Psoas muscle (tissue), 8 donors: ENCODE results near the gene PSMD2. TPM values are rescaled to one million over a fixed set of nuclear protein-coding genes. Genes with fewer than 3 reads are reported as not detected.

Experiments used
- ATAC-seq, 4 donors: fragments of 200-7000 bp; cut with Tn5 transposase; one replicate each; pipeline ENCODE4 v1.9.1; 2020; ENCODE audit warnings: moderate library complexity in 3 of 4, mild to moderate bottlenecking in 2 of 4
- DNase-seq, 2 donors: peaks; one replicate each; pipeline ENCODE4 v3.0.0-alpha.2; 2020
- H3K27ac ChIP-seq: fragments of 200-600 bp; one replicate; pipeline ENCODE4 v1.8.0; 2022
- H3K27me3 ChIP-seq, 3 donors: fragments of 200-600 bp in 1 of 3; one replicate each; pipeline versions ENCODE4 v1.6.1 to v1.8.0; 2013 to 2022; ENCODE audit warnings: low read length in 2 of 3, mild to moderate bottlenecking in 2 of 3, moderate library complexity in 1 of 3; ENCODE audit not compliant: insufficient read depth in 3 of 3
- H3K36me3 ChIP-seq, 2 donors: fragments of 200-600 bp in 1 of 2; one replicate each; pipeline versions ENCODE4 v1.6.1 to v1.8.0; 2013 to 2022; ENCODE audit warnings: low read depth in 1 of 2, mild to moderate bottlenecking in 1 of 2, moderate library complexity in 1 of 2; ENCODE audit not compliant: insufficient read depth in 1 of 2
- H3K4me1 ChIP-seq: fragments of 200-600 bp; one replicate; pipeline ENCODE4 v1.8.0; 2022
- H3K4me3 ChIP-seq: fragments of 200-600 bp; one replicate; pipeline ENCODE4 v1.8.0; 2022; ENCODE audit warnings: mild to moderate bottlenecking
- H3K9me3 ChIP-seq: fragments of 200-600 bp; one replicate; pipeline ENCODE4 v1.8.0; 2022
- WGBS, 3 donors: extraction: QIAGEN DNeasy Blood & Tissue Kit; methylation state at CpG; one replicate each; pipeline versions ENCODE4 v1.1.6 to v1.1.7; 2013; 5-methylcytosine and 5-hydroxymethylcytosine counted together
- intact Hi-C, 2 donors: fragments of 100-400 bp; cut with DNase I; formaldehyde crosslinking; loops; one replicate each; pipeline versions ENCODE4 v1.11.0 to v1.14.2; 2022
- polyA plus RNA-seq, 3 donors: library from polyadenylated mRNA; stranded (reverse); fragments of 200-250 nt; gene quantifications; one replicate each; pipeline ENCODE4 v1.2.3, GENCODE V29; 2013
- total RNA-seq, 4 donors: library from RNA; stranded (reverse); fragmentation: NEBNext Ultra II Directional in 2 of 4; extraction: Animal tissue kit (Norgen Biotek cat#: 25700) in 2 of 4; gene quantifications; one replicate each; pipeline versions ENCODE4 v1.2.1 to v1.2.4, GENCODE V29; 2021 to 2023
- TF ChIP-seq, protein P1 (sequence below): fragments of 200-600 bp; IDR thresholded peaks from one replicate; pipeline ENCODE4 v1.8.0; 2022; ENCODE audit warnings: antibody characterized with exemption
- donor health status: healthy with polysubstance abuse.
- donor health status: DM: no; HTN: no; CAD: no; lungs with moderate emphysema.
- donor health status: Bipolar disorder and iron deficiency.
- donor health status: healthy.
- donor health status: DM: yes; HTN: yes; CAD: no.
- donor health status: DM: no; HTN: no; CAD: no.
- donor health status: DM: no; HTN: no; CAD: no.
- donor health status: DM: yes; HTN: yes; CAD: no.

Gene PSMD2
- total and polyA plus RNA-seq, 7 donors, result 338 to 898 (median 430) TPM

DNA sequence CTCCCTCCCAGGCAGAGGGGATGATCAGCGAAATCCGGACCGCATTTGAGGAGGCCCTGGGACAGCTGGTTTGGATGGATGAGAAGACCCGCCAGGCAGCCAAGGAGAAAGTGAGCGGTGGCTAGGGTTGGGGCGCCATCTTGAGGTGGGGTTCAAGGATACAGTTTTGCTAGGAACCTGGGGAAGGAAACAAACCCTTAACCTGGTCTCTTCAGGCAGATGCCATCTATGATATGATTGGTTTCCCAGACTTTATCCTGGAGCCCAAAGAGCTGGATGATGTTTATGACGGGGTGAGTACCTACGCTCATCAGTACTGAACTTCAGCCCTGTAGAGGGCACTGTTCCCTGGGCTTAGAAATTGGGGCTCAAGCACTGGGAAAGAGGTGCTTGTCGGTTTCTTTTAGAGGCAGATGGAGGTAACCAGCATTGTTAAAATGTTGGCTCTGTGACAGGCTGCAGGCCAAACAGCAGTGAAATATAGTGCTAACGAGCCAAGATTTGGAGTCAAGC lies 9.6 kb upstream of the PSMD2 start:
- WGBS, 3 donors, result 6 to 10% (median 8%) methylated on average over 10 of the region's 10 CpGs
- TF ChIP-seq, protein P1, sequence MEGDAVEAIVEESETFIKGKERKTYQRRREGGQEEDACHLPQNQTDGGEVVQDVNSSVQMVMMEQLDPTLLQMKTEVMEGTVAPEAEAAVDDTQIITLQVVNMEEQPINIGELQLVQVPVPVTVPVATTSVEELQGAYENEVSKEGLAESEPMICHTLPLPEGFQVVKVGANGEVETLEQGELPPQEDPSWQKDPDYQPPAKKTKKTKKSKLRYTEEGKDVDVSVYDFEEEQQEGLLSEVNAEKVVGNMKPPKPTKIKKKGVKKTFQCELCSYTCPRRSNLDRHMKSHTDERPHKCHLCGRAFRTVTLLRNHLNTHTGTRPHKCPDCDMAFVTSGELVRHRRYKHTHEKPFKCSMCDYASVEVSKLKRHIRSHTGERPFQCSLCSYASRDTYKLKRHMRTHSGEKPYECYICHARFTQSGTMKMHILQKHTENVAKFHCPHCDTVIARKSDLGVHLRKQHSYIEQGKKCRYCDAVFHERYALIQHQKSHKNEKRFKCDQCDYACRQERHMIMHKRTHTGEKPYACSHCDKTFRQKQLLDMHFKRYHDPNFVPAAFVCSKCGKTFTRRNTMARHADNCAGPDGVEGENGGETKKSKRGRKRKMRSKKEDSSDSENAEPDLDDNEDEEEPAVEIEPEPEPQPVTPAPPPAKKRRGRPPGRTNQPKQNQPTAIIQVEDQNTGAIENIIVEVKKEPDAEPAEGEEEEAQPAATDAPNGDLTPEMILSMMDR, result peak; percentile 57
- ATAC-seq, result peak; percentile 65 to 88 (median 82)
- Histone ChIP-seq H3K4me3 (no peak overlapping the region), H3K4me1 (no peaks in the 10 kb centered on the region), H3K9me3 (no peaks in the 10 kb centered on the region), H3K36me3 (no peaks in the 10 kb centered on the region), H3K27me3 (no peaks in the 10 kb centered on the region), H3K27ac (no peak overlapping the region)
- intact Hi-C loops, result loop anchor here (2.0 to 10.0 kb wide), 2 partner anchors 61 to 395 kb away; partner anchors contain the start of gene VWA5B2 (in 1 of the 2)
- DNase-seq, result peak; percentile 45 to 71

DNA sequence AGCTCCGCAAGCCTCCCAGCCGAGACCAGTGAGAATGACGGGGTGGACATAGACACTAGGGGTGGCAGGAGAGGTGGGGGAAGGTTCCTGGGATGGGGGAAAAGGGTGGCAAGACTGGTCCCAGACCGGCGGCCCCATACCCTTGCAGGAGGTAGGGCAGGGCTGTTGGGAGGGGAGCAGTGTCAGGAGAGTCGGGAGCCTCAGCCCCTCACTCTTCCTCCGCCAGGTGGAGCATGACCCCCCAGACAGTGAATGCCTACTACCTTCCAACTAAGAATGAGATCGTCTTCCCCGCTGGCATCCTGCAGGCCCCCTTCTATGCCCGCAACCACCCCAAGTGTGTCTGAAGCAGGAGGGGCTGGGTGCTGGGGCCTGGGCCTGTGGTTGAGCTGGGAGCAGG lies 8.7 kb upstream of the PSMD2 start:
- Histone ChIP-seq H3K9me3 (no peaks in the 10 kb centered on the region), H3K36me3 (no peaks in the 10 kb centered on the region), H3K4me1 (no peaks in the 10 kb centered on the region), H3K27ac (no peak overlapping the region), H3K4me3 (no peak overlapping the region), H3K27me3 (no peaks in the 10 kb centered on the region)
- intact Hi-C loops, result loop anchor here in 1 of 2 donors (5.0 kb wide), 1 partner anchor 393 kb away; no protein-coding TSS in a partner anchor
- ATAC-seq (no peak), DNase-seq (no peak)
- 80 to 86% (median 83%) methylated on average over 10 of the region's 10 CpGs for WGBS, 3 donors
- TF ChIP-seq, protein P1, result no peak

DNA sequence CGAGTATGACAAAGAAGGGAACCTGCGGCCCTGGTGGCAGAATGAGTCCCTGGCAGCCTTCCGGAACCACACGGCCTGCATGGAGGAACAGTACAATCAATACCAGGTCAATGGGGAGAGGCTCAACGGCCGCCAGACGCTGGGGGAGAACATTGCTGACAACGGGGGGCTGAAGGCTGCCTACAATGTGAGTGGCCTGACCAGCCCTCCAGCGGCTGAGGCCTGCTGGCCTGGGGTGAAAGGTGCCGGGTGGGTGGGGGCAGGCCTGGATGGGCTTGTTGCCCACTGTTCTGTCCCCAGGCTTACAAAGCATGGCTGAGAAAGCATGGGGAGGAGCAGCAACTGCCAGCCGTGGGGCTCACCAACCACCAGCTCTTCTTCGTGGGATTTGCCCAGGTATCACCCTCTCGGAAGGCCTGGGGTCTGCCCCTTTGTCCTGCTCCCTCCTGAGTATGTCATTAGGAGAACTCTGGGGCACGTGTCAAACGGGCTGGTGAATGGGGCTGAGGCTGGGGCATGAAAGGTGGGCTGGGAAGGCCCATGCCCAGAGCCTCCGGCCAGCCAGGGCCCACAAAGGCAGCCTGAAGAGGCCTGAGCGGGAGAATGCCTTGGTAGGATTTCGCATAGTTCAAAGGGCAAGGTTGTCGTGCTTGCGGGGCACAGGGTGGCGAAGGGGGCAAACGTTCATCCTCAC lies 7.8 kb upstream of the PSMD2 start:
- DNase-seq, result no peak
- TF ChIP-seq, protein P1, result no peak
- H3K4me1 ChIP-seq, result no peaks in the 10 kb centered on the region
- WGBS, 3 donors, result 85 to 88% (median 86%) methylated on average over 22 of the region's 22 CpGs
- no peak overlapping the region for H3K27ac ChIP-seq
- intact Hi-C loops, result loop anchor here in 1 of 2 donors (5.0 kb wide), 1 partner anchor 394 kb away; no protein-coding TSS in a partner anchor
- H3K4me3 ChIP-seq, result no peak overlapping the region
- no peaks in the 10 kb centered on the region for H3K9me3 ChIP-seq
- no peak for ATAC-seq
- H3K27me3 ChIP-seq, result no peaks in the 10 kb centered on the region
- H3K36me3 ChIP-seq, result no peaks in the 10 kb centered on the region

DNA sequence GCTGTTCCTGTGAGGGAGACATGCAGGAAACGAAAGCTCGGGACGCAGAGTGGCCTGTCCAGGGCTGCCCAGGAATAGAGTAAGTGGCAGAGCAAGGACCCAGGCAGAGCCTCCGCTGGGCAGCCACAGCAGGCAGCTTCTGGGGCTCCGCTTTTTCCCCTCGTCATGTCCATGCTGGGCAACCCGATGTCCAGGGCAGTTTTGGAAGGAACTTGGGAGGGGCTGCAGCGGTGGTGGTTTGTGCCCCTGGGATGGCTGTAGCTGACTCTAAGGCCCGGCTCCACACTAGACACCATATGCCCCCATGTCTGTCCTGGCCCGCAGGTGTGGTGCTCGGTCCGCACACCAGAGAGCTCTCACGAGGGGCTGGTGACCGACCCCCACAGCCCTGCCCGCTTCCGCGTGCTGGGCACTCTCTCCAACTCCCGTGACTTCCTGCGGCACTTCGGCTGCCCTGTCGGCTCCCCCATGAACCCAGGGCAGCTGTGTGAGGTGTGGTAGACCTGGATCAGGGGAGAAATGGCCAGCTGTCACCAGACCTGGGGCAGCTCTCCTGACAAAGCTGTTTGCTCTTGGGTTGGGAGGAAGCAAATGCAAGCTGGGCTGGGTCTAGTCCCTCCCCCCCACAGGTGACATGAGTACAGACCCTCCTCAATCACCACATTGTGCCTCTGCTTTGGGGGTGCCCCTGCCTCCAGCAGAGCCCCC lies 7.1 kb upstream of the PSMD2 start:
- Histone ChIP-seq H3K27ac (no peak overlapping the region), H3K27me3 (no peaks in the 10 kb centered on the region), H3K36me3 (no peaks in the 10 kb centered on the region), H3K4me1 (no peaks in the 10 kb centered on the region), H3K9me3 (no peaks in the 10 kb centered on the region), H3K4me3 (no peak overlapping the region)
- TF ChIP-seq, protein P1, result no peak
- DNase-seq (no peak), ATAC-seq (no peak)
- 89 to 93% (median 90%) methylated on average over 20 to 21 of the region's 21 CpGs for WGBS, 3 donors
- intact Hi-C loops, result loop anchor here in 1 of 2 donors (5.0 kb wide), 1 partner anchor 395 kb away; no protein-coding TSS in a partner anchor
